Omental fat pad (tissue), 4 donors: ENCODE measurements around the gene WAPL. TPM values are rescaled to one million over a fixed set of nuclear protein-coding genes. Genes with fewer than 3 reads are reported as not detected.

Experiments
- ATAC-seq: fragments of 150-250 bp; one replicate; pipeline ENCODE4 v1.9.1; 2016; ENCODE audit warnings: mild to moderate bottlenecking, moderate library complexity; ENCODE audit not compliant: low FRiP score
- DNase-seq: peaks from one replicate; pipeline ENCODE4 v3.0.0-alpha.2; 2019; ENCODE audit warnings: low spot score
- total RNA-seq, 4 donors: library from RNA; depleted of rRNA; stranded (reverse); fragments of >200 nt; gene quantifications; one replicate each; pipeline ENCODE4 v1.1.0, GENCODE V29; 2016
- TF ChIP-seq, protein P1 (sequence below), 3 donors: fragments of 450-650 bp; IDR thresholded peaks; one replicate each; pipeline ENCODE4 v1.5.1; 2016 to 2017; ENCODE audit warnings: antibody characterized with exemption in 3 of 3, mild to moderate bottlenecking in 3 of 3, moderate library complexity in 2 of 3

Gene WAPL
- total RNA-seq, 4 donors from 2014 or later = 29.8 to 61.5 (median 40.1) TPM

DNA sequence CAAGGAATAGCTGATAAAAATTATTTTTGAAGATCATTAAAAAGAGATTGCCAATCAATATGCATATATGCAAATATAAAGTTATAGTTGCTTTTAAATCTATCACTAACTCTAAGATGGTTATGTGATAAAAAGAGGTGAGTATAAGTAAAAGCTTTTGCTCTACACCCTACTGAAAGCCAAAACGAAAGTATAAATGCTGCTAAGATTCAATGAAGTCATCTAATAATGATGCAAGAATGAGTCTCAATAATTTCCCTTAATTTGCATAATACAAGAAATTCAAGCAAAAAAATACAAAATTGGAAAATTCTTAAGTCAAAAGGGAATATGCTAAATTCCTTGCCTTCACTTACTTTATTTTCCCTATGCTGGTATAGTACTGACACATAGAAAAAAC lies 75.2 kb downstream of the WAPL start:
- TF ChIP-seq, protein P1, sequence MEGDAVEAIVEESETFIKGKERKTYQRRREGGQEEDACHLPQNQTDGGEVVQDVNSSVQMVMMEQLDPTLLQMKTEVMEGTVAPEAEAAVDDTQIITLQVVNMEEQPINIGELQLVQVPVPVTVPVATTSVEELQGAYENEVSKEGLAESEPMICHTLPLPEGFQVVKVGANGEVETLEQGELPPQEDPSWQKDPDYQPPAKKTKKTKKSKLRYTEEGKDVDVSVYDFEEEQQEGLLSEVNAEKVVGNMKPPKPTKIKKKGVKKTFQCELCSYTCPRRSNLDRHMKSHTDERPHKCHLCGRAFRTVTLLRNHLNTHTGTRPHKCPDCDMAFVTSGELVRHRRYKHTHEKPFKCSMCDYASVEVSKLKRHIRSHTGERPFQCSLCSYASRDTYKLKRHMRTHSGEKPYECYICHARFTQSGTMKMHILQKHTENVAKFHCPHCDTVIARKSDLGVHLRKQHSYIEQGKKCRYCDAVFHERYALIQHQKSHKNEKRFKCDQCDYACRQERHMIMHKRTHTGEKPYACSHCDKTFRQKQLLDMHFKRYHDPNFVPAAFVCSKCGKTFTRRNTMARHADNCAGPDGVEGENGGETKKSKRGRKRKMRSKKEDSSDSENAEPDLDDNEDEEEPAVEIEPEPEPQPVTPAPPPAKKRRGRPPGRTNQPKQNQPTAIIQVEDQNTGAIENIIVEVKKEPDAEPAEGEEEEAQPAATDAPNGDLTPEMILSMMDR (IDR thresholded peaks at IDR 0.05) = no peak
- DNase-seq (no peak), ATAC-seq (no peak)

DNA sequence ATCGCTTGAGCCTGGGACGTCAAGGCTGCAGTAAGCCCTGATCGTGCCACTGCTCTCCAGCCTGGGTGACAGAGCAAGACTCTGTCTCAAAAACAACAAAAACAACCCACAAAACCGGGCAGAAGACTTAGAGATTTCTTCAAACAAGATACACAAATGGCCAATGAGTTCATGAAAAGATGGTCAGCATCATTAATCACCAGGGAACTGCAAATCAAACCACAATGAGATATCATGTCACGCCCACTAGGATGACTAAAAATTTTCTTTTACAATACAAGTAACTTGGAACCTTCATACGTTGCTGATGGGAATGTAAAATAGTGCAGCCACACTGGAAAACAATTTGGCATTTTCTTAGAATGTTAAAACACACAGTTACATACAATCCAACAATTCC lies 77.7 kb downstream of the WAPL start:
- DNase-seq = no peak
- no peak for ATAC-seq
- TF ChIP-seq, protein P1 (IDR thresholded peaks at IDR 0.05) = no peak

DNA sequence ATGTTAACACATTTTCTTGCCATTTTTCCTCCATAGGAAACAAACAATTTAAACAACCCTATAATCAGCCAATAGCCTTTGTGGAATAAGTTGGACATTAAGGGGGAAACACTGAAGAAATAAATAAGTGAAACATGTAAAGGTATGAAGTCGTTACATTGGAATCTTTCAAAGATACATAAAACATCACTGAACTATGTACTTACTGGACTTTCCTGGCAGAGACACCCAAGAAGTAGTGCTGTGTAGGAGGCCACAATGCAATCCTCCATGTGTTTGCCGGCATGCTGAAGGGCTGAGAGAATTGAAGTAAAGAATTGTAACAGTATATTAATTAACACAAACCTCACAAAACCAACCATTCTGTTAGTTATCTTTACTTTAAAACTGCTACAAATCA lies 78.5 kb downstream of the WAPL start:
- TF ChIP-seq, protein P1 (IDR thresholded peaks at IDR 0.05) = no peak
- no peak for ATAC-seq
- DNase-seq = no peak

DNA sequence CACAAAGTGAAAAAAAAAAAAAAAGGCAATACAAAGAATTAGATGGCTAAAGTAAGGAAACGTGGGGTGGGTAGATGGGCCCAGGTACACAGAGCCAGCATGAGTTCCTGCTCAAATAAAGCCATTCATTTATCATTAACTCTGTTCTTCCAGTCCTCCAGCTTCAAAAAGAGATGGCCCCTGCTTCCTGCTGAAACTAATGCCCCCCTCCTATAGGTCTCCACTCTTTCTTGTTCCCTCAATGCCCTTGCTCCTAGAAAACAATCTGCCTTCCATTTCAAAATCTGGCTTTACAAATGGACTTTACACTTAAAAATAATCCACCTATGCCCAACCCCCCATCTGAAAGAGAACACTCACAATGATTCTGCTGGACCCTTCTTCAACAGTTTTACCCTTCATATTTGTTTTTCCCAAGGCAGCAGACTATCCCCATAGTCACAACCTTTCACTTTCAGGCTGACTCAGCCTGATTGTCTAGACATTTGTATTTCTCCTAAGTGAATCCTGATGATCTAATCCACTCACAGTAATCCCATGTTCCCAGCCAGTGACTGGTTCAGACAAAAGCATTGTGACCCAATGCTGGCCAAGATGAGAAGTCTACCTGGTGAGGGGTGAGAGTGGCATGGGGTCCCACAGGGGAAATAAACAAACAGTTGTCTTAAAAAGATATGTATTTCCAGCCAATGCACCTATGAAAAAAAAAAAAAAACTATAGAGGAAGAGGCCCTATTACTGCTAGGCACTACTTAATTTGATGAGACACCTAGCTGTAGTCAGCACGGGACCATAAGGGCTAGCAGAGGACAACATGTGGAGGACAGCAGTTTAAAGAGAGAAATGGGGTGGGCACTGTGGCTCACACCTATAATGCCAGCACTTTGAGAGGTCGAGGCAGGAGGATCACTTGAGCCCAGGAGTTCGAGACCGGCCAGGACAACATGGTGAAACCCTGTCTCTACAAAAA lies 80.4 kb downstream of the WAPL start:
- DNase-seq = no peak
- TF ChIP-seq, protein P1 (IDR thresholded peaks at IDR 0.05) = no peak
- no peak for ATAC-seq

DNA sequence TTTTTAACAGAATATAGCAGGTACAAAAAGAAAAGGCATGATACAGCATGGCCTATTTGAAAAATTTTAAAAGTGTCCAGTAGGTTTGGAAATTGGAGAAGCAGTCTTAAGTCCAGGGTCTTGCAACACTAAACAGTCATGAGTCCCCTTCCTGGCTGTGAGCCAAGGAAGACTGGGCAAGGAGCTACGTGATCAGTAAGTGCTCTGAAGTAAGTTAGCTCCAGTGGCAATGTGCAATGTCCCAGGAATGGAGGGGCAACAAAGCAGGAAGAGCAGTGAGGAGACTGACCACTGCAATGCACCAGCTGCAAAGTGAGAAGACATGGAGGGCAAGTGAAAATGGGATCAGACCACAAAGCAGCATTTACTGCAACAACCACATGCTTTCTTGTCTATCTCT lies 82.0 kb downstream of the WAPL start:
- ATAC-seq (peak; percentile 65), DNase-seq (peak; percentile 85)
- TF ChIP-seq, protein P1 (IDR thresholded peaks at IDR 0.05) = no peak

DNA sequence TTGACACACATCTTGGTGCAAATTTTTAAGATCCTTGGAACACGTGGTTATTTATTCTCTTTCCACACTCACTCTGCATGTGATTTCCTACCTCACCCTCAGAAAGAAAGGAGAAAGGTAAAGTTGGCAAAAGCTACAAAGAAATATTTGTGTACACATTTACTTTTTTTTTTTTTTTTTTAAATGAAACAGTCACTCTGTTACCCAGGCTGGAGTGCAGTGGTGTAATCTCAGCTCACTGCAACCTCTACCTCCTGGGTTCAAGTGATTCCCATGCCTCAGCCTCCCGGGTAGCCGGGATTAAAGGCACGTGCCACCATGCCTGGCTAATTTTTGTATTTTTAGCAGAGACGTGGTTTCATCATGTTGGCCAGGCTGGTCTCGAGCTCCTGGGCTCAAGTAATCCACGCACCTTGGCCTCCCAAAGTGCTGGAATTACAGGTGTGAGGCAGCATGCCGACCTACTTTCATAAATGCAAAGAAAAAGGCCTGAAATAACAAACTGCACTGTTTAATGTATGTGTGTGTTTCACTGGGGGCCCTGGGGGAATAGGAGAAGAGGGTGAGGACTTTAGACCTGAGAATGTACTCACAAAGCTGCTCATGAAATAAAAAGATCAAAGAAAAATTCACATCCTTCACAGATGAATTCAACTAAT lies 83.4 kb downstream of the WAPL start:
- DNase-seq (no peak), ATAC-seq (no peak)
- TF ChIP-seq, protein P1 (IDR thresholded peaks at IDR 0.05) = no peak
